NCI-H1930 (cell line): ENCODE measurements around the gene CCDC138.

Source experiments
- DNase-seq, 2 experiments: peaks; one replicate each; lab custom pipeline; 2025; lab: John Stamatoyannopoulos, UW

CCDC138 gene

DNA sequence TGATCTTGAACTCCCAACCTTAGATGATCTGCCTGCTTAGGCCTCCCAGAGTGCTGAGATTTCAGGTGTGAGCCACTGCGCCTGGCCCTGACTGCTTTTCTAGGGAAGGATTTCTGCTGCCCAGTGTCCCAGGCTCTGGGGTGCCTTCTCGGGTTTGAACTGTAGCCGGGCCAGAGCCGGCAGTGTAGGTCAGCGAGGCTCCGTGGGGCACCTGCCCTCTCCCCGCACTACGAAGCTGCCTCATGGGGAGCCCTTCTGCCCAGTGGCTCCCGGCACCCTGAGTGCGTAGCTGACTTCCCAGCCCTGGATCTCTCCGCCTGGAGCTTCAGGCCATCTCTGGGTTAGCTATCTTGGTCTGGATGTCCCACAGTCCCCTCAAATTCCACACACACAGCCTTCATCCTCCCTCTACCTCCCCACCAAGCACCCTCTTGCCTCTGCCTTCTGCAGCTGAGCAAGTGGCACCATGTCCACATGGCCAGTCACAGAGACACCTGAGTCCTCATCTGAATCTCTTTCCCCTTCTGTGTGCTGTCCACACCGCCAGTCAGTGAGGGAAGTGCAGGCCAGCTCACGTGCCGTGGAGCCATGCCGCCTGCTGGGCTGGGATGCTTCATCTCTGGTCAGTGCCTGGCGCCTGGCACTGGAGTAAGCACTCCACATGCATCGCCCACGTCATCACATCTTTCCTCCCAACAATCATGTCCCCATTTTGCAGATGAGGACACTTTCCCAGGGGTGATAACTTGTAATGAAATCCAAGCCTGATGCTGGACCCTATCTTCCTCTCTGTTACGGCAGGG lies 133.2 kb downstream of the CCDC138 start:
- no peak for DNase-seq

DNA sequence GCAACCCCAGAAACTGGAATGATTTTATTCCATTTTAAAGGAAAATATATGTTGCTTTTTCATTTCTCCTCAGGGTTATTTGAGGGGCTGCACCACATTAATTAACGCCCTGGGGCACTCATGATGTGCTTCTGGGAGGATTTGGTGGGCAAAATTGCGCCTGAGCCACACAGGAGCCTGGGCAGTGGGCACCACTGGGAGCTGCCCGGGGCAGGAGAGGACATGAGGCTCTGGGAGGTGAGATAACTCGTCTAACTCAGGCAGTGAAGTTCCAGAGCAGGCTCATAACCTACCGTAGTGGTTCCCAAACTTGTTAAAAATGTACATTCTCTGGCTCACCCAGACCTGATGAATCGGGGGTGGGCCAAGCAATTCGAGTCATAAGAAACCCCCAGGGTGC lies 134.1 kb downstream of the CCDC138 start:
- no peak for DNase-seq

DNA sequence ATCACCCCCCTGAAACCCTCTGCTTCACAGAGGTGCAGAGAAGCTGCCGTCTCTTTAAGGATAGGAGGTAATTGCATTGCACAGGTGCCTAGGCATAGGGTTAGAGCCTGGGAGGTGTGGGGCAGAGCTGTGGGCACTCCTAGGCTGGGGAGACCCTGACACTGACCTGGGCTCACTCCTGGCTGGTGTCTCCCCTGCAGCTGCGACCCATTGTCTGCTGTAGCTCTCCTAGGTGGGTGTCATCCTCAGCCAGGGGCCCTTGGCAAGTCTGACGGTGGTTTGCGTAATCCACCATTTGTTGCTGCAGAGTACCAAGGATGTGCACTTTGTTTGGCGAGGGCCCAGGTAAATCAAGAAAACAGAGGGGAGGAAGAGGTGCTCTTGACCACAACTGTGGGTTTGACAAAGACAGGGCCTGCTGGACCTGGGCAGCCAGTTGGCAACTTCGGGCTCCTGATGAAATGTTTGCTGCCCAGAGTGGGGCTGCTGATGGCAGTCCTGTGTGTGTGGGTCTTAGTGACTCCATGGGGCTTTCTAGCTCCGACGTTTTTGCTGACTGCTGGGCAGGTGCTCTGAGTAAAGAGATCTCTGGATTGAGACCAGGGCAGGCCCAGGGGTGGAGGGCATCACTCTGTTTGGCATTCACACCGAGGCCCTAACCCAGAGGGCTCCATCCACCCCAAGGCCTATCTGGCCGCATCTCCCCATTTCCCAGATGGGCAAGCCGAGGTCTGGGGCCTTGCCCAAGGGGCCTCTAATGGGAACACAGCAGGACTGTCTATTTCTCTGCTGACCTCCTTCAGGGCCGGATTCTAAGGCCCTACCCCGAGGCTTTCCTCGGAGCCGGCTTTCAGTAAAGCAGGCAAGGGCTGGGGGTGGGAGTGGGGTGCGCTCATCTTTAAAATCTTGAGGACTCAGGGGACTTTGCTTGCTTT lies 134.8 kb downstream of the CCDC138 start:
- no peak for DNase-seq

DNA sequence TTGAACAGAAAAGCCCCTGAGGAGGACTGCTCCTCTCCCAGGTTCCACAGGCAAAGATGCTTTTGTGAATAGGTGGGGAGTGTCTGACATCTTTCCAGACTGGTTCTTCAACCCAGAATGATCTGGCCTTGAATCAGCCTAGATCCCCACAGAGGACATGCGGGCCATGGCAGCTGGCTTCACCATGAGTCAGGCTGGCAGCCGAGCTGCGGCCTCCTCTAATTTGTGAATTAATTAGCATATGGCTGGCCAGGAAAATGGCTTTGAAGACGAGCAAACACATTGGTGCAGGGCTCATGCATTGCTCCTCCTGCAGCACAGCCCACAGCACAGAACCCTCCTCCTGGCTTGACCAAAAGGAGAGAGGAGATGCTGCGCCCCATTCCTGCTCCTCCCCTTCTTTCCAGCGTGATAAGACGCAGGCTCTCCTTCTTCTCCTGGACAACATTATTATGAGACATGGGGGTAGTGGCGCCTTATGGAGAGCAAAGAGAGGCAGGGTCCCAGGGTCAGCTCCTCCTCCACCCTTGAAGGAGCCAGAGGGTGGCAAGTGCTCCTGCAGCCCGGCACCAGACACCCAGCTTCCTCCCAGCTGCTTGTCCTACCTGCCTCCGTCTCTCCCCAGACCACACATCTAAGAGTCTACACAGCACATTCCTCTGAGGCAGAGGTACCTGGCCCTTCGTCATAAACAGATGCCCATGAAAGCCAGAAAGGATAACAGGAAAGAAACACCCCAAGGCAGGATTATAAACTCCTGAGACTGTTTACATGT lies 135.8 kb downstream of the CCDC138 start:
- no peak for DNase-seq

DNA sequence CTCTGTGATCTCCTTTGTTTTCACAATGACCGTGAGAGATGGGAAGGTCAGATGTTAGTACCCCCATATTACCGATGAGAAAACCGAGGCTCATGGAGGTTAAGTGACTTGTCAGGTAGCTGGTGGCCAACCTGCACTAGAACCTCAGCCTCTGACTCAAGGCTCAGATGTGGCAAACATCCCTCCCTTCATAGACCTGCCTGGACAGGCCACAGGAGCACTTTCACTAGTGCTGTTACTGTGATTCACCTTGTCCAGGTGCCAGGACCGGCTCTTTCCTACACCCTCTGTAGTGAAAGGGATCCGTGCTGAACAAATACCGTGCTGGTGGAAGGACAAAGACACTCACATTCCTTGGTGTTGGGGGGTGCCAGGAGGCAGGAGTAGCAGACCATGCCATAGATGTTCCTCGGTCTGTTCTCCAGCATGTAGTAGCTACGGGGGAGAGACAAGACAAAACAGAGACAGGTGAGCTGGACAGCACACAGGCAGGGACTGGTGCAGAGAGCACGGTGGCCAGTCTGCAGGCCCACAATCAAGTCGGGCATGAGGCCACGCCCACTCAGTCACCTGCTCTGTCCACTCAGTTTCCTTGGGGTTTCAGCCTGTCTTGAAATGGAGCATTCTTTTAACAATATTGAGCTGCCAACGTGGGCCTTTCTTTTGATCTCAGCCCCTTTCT lies 136.6 kb downstream of the CCDC138 start:
- DNase-seq, result no peak

DNA sequence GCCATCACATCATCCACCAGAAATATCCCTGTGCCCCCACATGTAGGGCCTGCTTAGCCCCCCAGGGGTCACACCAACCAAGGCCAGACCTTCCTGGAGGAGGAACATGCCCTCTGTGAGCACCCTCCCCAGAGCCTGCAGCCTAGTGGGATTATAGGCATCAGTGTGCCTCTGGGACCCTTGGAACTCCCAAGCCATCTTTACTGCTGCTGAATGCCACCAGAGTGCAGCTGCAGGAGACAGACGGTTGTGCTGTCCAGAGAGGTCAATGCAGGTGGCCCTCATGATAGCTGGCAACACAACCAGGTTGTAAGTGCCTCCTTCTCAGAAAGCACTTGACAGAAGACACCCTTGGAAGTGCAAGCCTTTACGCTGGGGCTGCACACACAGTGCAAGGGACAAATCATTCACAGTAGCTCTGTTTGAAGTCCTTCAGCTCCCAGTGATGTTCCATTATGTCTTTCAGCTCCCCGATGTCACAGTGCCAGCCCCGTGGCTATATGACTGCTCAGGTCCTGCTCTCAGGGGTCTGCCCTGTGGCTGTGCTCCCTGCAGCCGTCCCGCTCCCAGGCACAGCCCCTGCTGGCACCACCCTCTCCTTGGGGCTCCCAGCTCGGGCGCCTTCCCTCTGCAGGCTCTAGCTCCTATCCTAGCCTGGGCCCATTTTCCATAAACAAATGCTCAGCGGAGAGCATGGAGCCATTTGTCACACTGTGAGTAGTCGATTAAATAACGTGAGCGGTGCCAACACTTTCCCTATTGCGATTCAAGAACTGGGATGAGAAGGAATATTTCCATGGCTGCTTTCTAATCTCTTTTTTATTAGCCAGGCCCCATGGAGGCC lies 137.4 kb downstream of the CCDC138 start:
- no peak for DNase-seq

DNA sequence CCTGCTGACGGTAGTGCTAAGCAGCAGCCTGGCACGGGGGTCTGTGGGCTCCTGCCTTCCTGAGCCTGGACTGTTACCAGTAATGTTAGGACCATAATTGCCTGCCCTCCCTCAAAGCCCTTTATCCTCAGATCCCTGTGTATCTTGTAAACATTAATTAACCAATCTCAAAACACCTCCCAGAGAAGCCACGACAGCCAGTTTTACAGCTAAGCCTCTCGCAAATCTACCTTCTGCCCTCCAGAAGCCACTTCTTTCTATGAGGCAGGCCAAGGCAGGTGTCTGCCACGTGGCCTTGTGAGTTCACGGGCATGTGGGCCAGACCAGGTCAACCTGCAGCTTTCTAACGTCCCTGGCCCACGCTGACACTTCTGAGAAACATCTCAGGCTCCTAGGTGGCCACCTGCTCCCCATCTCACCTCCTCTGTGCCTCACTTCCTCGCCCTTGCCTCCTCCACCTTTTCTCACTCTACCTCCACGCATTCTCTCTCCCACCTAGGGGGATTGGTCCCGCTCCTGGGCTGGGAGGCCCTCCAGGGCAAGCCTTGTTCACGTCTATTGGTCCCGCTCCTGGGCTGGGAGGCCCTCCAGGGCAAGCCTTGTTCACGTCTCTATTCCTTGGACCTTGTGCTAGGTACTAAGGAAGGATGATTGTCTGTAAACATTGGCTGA lies 138.1 kb downstream of the CCDC138 start:
- no peak for DNase-seq

DNA sequence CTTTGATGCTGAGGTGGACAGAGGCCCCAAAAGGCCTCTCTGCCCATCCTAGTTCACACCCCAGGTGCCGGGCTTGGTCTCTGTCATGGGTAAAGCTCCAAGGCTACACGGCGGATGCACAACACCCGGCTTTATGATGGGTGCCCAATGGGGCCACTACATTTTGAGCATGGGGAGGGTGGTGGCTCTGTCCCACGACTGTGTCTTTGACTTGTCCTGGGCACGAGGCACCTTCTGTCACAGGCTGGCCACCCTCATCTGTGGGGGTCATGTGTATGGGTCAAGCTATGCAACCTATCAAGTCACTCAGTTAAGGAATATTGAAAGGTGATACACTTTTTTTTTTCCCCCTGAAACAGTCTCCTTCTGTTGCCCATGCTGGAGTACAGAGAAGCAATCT lies 138.7 kb downstream of the CCDC138 start:
- DNase-seq, result no peak

DNA sequence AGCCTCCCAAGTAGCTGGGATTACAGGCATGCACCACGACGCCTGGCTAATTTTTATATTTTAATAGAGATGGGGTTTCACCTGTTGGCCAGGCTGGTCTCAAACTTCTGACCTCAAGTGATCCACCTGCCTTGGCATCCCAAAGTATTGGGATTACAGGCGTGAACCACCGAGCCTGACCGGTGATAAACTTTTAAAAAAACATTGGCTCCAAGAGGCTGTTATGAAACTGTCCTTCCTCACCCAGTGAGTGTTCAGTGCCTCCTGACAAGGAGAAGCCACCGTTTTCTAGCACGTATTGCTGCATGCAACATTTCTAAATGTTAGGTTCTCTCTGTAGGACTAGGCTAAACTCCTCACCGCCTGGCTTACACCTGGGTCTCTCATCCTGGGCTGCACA lies 139.2 kb downstream of the CCDC138 start:
- no peak for DNase-seq
